Neural cell (in vitro differentiated cells): ENCODE data around the gene KCND2. TPM values are rescaled to one million over a fixed set of nuclear protein-coding genes. Genes with fewer than 3 reads are reported as not detected.

ENCODE experiments used
- H2AFZ ChIP-seq: fragments of 200-600, 300-800 bp; sonication (generic), shearing (Covaris generic); 2 replicates; pipeline ENCODE4 v1.6.0; 2014; ENCODE audit warnings: low read depth, mild to moderate bottlenecking, antibody characterized with exemption, low read length, moderate library complexity
- H3F3A ChIP-seq: fragments of 200-600 bp; shearing (Covaris generic); 2 replicates; pipeline ENCODE4 v1.6.1; 2016; ENCODE audit warnings: mild to moderate bottlenecking, moderate library complexity, mixed read lengths, antibody characterized with exemption, low read length; ENCODE audit not compliant: insufficient read depth, poor library complexity, severe bottlenecking
- H3K27ac ChIP-seq: fragments of 200-600, 300-800 bp; sonication (generic), shearing (Covaris generic); 2 replicates; pipeline ENCODE4 v1.5.1; 2014; ENCODE audit warnings: mild to moderate bottlenecking, low read length, moderate library complexity
- H3K27me3 ChIP-seq: fragments of 300-800, 200-600 bp; sonication (generic), shearing (Covaris generic); 2 replicates; pipeline ENCODE4 v1.6.0; 2014; ENCODE audit warnings: mild to moderate bottlenecking, low read depth, low read length, moderate library complexity; ENCODE audit not compliant: insufficient read depth
- H3K36me3 ChIP-seq: fragments of 300-800, 200-600 bp; sonication (generic), shearing (Covaris generic); 2 replicates; pipeline ENCODE4 v1.5.1; 2014; ENCODE audit warnings: mild to moderate bottlenecking, antibody characterized with exemption, low read length, moderate library complexity; ENCODE audit not compliant: insufficient read depth
- H3K4me2 ChIP-seq: fragments of 300-800, 200-600 bp; sonication (generic), shearing (Covaris generic); 2 replicates; pipeline ENCODE4 v1.6.0; 2014; ENCODE audit warnings: mild to moderate bottlenecking, low read length
- H3K4me3 ChIP-seq: fragments of 300-800, 200-600 bp; sonication (generic), shearing (Covaris generic); 2 replicates; pipeline ENCODE4 v1.5.1; 2014; ENCODE audit warnings: mild to moderate bottlenecking, low read length, moderate library complexity
- H3K79me2 ChIP-seq: fragments of 200-600 bp; shearing (Covaris generic); replicated peaks from 2 replicates; pipeline ENCODE4 v1.6.0; 2014; ENCODE audit warnings: mild to moderate bottlenecking, low read length, moderate library complexity; ENCODE audit not compliant: insufficient read depth
- H3K9ac ChIP-seq: fragments of 300-800, 200-600 bp; sonication (generic), shearing (Covaris generic); 2 replicates; pipeline ENCODE4 v1.6.1; 2016; ENCODE audit warnings: mild to moderate bottlenecking, low read length, mixed read lengths
- H3K9me2 ChIP-seq: fragments of 200-600 bp; shearing (Covaris generic); 2 replicates; pipeline ENCODE4 v1.6.1; 2016; ENCODE audit warnings: mild to moderate bottlenecking, low read length, mixed read lengths; ENCODE audit not compliant: insufficient read depth
- H3K9me3 ChIP-seq: fragments of 200-600, 300-800 bp; sonication (generic), shearing (Covaris generic); 2 replicates; pipeline ENCODE4 v1.6.1; 2016; ENCODE audit warnings: mild to moderate bottlenecking, mixed run types, low read length, moderate library complexity, mixed read lengths
- H4K20me1 ChIP-seq: fragments of 200-600 bp; shearing (Covaris generic); 2 replicates; pipeline ENCODE4 v1.6.1; 2016; ENCODE audit warnings: mild to moderate bottlenecking, mixed run types; ENCODE audit not compliant: insufficient read depth
- CTCF ChIP-seq: fragments of 450-650 bp; IDR thresholded peaks from 2 replicates; pipeline ENCODE4 v1.5.1; 2014; ENCODE audit warnings: antibody characterized with exemption, mild to moderate bottlenecking, moderate library complexity; ENCODE audit not compliant: poor library complexity, severe bottlenecking
- EP300 ChIP-seq: fragments of 450-650 bp; conservative IDR thresholded peaks from 2 replicates; pipeline ENCODE4 v1.6.1; 2014; ENCODE audit warnings: antibody characterized with exemption, mild to moderate bottlenecking, moderate library complexity; ENCODE audit not compliant: poor library complexity, severe bottlenecking
- EZH2 ChIP-seq: fragments of 200-600, 300-800 bp; shearing (Covaris generic), sonication (generic); IDR thresholded peaks from 2 replicates; pipeline ENCODE4 v1.6.1; 2014; ENCODE audit warnings: antibody characterized with exemption, low read length, borderline replicate concordance, mild to moderate bottlenecking; ENCODE audit not compliant: insufficient read depth, poor library complexity, severe bottlenecking
- MXI1 ChIP-seq: fragments of 450-650 bp; conservative IDR thresholded peaks from 2 replicates; pipeline ENCODE4 v1.6.1; 2014; ENCODE audit warnings: antibody characterized with exemption, mild to moderate bottlenecking; ENCODE audit not compliant: poor library complexity, severe bottlenecking
- POLR2AphosphoS5 ChIP-seq: IDR thresholded peaks from 2 replicates; pipeline ENCODE4 v1.6.1; 2012
- RAD21 ChIP-seq: fragments of 450-650 bp; conservative IDR thresholded peaks from 2 replicates; pipeline ENCODE4 v1.6.1; 2014; ENCODE audit warnings: antibody characterized with exemption, mild to moderate bottlenecking, moderate library complexity
- SMC3 ChIP-seq: fragments of 450-650 bp; conservative IDR thresholded peaks from 2 replicates; pipeline ENCODE4 v1.6.1; 2014; ENCODE audit warnings: antibody characterized with exemption, mild to moderate bottlenecking, moderate library complexity; ENCODE audit not compliant: poor library complexity
- TAF1 ChIP-seq: IDR thresholded peaks from 2 replicates; pipeline ENCODE4 v1.6.1; 2012; ENCODE audit warnings: low read depth
- polyA plus RNA-seq: library from polyadenylated mRNA; depleted of rRNA; stranded (reverse); fragments of >200 nt; gene quantifications from 2 replicates; pipeline ENCODE4 v1.2.3, GENCODE V29; 2014
- TF ChIP-seq, protein P1 (sequence below): IDR thresholded peaks from 2 replicates; pipeline ENCODE4 v1.6.1; 2012; ENCODE audit warnings: borderline replicate concordance

The KCND2 gene
- polyA plus RNA-seq, 1 donor from 2014 or later, result 11.0 TPM

DNA sequence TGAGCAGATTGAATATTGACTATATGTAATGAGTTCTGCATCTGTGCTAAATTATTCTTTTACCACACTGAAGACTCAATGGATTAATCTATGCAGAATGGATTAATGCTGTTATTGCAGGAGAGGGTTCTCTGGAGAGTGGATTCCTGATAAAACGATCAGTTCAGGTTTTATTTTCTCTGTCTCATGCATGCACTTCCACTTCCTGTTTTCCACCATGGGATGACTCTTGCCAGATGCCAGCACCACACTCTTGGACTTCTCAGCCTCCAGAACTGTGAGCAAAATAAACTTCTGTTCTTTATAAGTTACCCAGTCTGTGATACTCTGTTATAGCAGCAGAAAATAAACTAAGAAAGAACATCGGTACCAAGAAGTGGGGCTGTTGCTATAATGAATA, 207.5 kb downstream of the KCND2 start:
- H3K27ac ChIP-seq, result no peak overlapping the region
- H3K36me3 ChIP-seq, result no peaks in the 10 kb centered on the region
- H3F3A ChIP-seq, result no peaks in the 10 kb centered on the region
- no peaks in the 10 kb centered on the region for H3K9me3 ChIP-seq
- TF ChIP-seq EZH2 (no peak), SMC3 (no peak), EP300 (no peak), POLR2AphosphoS5 (no peak), TAF1 (no peak), CTCF (no peak), MXI1 (no peak), RAD21 (no peak)
- TF ChIP-seq, protein P1, sequence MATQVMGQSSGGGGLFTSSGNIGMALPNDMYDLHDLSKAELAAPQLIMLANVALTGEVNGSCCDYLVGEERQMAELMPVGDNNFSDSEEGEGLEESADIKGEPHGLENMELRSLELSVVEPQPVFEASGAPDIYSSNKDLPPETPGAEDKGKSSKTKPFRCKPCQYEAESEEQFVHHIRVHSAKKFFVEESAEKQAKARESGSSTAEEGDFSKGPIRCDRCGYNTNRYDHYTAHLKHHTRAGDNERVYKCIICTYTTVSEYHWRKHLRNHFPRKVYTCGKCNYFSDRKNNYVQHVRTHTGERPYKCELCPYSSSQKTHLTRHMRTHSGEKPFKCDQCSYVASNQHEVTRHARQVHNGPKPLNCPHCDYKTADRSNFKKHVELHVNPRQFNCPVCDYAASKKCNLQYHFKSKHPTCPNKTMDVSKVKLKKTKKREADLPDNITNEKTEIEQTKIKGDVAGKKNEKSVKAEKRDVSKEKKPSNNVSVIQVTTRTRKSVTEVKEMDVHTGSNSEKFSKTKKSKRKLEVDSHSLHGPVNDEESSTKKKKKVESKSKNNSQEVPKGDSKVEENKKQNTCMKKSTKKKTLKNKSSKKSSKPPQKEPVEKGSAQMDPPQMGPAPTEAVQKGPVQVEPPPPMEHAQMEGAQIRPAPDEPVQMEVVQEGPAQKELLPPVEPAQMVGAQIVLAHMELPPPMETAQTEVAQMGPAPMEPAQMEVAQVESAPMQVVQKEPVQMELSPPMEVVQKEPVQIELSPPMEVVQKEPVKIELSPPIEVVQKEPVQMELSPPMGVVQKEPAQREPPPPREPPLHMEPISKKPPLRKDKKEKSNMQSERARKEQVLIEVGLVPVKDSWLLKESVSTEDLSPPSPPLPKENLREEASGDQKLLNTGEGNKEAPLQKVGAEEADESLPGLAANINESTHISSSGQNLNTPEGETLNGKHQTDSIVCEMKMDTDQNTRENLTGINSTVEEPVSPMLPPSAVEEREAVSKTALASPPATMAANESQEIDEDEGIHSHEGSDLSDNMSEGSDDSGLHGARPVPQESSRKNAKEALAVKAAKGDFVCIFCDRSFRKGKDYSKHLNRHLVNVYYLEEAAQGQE, result no peak
- no peaks in the 10 kb centered on the region for H3K9me2 ChIP-seq
- no peak overlapping the region for H3K9ac ChIP-seq
- no peaks in the 10 kb centered on the region for H3K79me2 ChIP-seq
- no peak overlapping the region for H2AFZ ChIP-seq
- no peaks in the 10 kb centered on the region for H4K20me1 ChIP-seq
- no peaks in the 10 kb centered on the region for H3K27me3 ChIP-seq
- H3K4me3 ChIP-seq, result no peak overlapping the region
- no peak overlapping the region for H3K4me2 ChIP-seq

- no peak overlapping the region for H3K4me2 ChIP-seq
- no peak overlapping the region for H3K27ac ChIP-seq
- H3K36me3 ChIP-seq, result no peaks in the 10 kb centered on the region
- no peak overlapping the region for H3K4me3 ChIP-seq
- no peak overlapping the region for H3K9ac ChIP-seq
- H2AFZ ChIP-seq, result no peak overlapping the region
- H3K9me3 ChIP-seq, result no peaks in the 10 kb centered on the region
- H3K27me3 ChIP-seq, result no peaks in the 10 kb centered on the region
- H3F3A ChIP-seq, result no peaks in the 10 kb centered on the region
- H3K79me2 ChIP-seq, result no peaks in the 10 kb centered on the region
- no peaks in the 10 kb centered on the region for H3K9me2 ChIP-seq
- H4K20me1 ChIP-seq, result no peaks in the 10 kb centered on the region
- TF ChIP-seq MXI1, result no peak
- TF ChIP-seq SMC3, result no peak
- TF ChIP-seq CTCF, result no peak
- TF ChIP-seq EZH2, result no peak
- no peak for TF ChIP-seq EP300
Measured at GRCh38 chr7:120480930-120481329, 208.0 kb downstream of the KCND2 start.
